GM18907 (cell line): ENCODE results near the gene GALNT9.
"Not testable (repeated sequence)": the region's sequence is repeated elsewhere in the genome, so short reads cannot be mapped to it uniquely, and the experiment has no call there.

ENCODE experiments used
- ATAC-seq: cut with Tn5 transposase; IDR thresholded peaks from one replicate; pipeline ENCODE4 v1.9.1; 2021; ENCODE audit warnings: mild to moderate bottlenecking, moderate library complexity; ENCODE audit not compliant: unreplicated experiment

GALNT9 gene

GRCh38 chr12:132329036-132329719 lies at the start of gene GALNT9:
TSS of gene GALNT9 (minus strand) at chr12:132329589. CDS start at chr12:132329203, 386 bp downstream.
- no peak for ATAC-seq

GRCh38 chr12:132379057-132379456 lies 49.7 kb upstream of the GALNT9 start:
- ATAC-seq = not testable (repeated sequence)

GRCh38 chr12:132377147-132377546 lies 47.8 kb upstream of the GALNT9 start:
- no peak for ATAC-seq

GRCh38 chr12:132376464-132376830 lies 47.1 kb upstream of the GALNT9 start:
- no peak for ATAC-seq

GRCh38 chr12:132375747-132376463 lies 46.5 kb upstream of the GALNT9 start:
- ATAC-seq = no peak

- ATAC-seq = no peak
These were observed 45.4 kb upstream of the GALNT9 start for GRCh38 chr12:132374612-132375445.

GRCh38 chr12:132373901-132374611 lies 44.7 kb upstream of the GALNT9 start:
- ATAC-seq = no peak

- no peak for ATAC-seq
These were observed 38.5 kb upstream of the GALNT9 start for GRCh38 chr12:132367852-132368251.

- no peak for ATAC-seq
These were observed 37.9 kb upstream of the GALNT9 start for GRCh38 chr12:132367071-132367851.

- no peak for ATAC-seq
These were observed 37.0 kb upstream of the GALNT9 start for GRCh38 chr12:132366341-132366861.

- no peak for ATAC-seq
These were observed 35.8 kb upstream of the GALNT9 start for GRCh38 chr12:132365226-132365625.

- no peak for ATAC-seq
These were observed 35.0 kb upstream of the GALNT9 start for GRCh38 chr12:132364348-132364902.

GRCh38 chr12:132363661-132364347 lies 34.4 kb upstream of the GALNT9 start:
- ATAC-seq = no peak

- ATAC-seq = no peak
These were observed 33.7 kb upstream of the GALNT9 start for GRCh38 chr12:132362996-132363660.

- ATAC-seq = no peak
These were observed 31.8 kb upstream of the GALNT9 start for GRCh38 chr12:132360906-132361777.

GRCh38 chr12:132360410-132360809 lies 31.0 kb upstream of the GALNT9 start:
- ATAC-seq = no peak

GRCh38 chr12:132359971-132360370 lies 30.6 kb upstream of the GALNT9 start:
- no peak for ATAC-seq

- no peak for ATAC-seq
These were observed 30.2 kb upstream of the GALNT9 start for GRCh38 chr12:132359551-132359950.
